Fibroblast of mammary gland (primary cell): ENCODE results near the gene PLPP7.
A peak's percentile ranks its signal among the peaks of the same experiment; 100 is the strongest.

Source experiments
- DNase-seq: peaks from one replicate; pipeline ENCODE4 v3.0.0-alpha.2; 2010; ENCODE audit warnings: low read depth
- H3K4me3 ChIP-seq: 2 replicates; pipeline ENCODE4 v1.5.1; 2011; ENCODE audit warnings: low read depth, mild to moderate bottlenecking, low read length, moderate library complexity; ENCODE audit not compliant: control insufficient read depth
- CTCF ChIP-seq: conservative IDR thresholded peaks from 2 replicates; pipeline ENCODE4 v1.5.1; 2011; ENCODE audit warnings: low read depth, low read length, inconsistent platforms; ENCODE audit not compliant: control insufficient read depth, insufficient read depth

PLPP7 gene

DNA sequence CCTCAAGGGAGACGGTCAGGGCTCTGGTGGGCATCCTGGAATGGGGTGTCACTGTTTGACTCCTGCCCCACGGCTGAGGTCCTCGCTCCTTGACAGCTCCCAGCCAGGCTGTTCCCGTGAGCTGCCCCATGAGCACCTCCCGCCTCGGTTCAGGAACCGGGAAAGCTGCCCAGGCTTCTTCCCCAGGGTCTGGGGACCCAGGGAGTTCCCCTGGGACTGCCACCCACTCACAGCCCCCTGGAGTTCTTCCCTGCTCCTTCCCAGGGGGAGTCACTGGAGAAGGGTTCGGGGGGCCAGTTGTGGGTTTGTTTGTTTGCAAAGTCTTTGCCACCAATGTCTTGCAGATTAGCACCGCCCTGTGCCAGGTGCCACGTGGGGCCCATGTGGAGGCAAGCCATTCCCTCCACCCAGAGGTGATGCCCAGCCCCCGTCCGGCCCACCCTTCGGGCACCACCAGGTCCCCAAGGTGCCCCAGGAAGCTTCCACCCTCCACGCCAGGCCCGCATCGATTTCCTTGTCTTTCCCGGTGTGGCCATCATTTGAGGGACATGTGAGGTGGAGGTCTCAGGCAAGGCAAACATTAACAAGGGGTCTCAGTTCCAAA lies 1.3 kb downstream of the PLPP7 start:
- no peak for TF ChIP-seq CTCF
- no peak for DNase-seq
- H3K4me3 ChIP-seq: peak overlapping the region; percentile 57

GRCh38 chr9:131291795-131292315 lies 2.3 kb downstream of the PLPP7 start:
- H3K4me3 ChIP-seq: no peak overlapping the region
- TF ChIP-seq CTCF: no peak
- no peak for DNase-seq

DNA sequence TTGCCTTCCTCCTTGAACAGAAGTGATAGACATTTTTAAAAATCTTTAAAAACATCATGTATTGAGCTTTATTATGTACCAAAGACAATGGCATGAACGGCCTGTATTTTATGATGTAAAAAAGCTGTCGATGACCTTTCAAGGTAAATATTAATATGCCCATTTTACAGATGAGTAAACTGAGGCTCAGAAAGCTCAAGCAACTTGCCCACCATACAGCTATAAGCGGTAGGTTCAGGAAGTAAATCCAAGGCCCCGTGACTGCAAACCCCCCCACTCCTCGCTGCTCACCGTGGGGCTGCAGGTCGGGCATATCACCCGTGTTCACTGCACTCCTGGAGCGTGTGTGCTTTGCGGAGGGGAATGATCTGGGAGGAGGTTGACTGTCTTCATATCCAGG lies 3.4 kb downstream of the PLPP7 start:
- DNase-seq: no peak
- H3K4me3 ChIP-seq: no peak overlapping the region
- no peak for TF ChIP-seq CTCF

DNA sequence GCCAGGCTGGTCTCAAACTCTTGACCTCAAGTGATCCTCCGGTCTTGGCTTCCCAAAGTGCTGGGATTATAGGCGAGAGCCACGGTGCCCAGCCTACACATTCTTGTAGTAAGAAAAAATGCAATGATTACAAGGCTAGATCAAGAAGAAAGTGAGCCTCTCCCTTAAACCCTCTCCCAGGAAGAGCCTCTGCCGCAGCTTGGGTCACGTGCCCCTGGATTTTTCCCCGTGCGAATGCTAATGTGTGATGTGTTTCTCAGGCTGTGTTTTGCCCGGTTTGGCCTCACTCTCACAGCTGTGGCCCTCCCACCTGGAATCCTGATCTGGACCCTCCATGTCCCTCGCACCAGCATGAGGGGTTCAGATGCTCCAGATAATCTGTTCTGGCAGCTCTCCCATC lies 6.9 kb downstream of the PLPP7 start:
- H3K4me3 ChIP-seq: no peak overlapping the region
- no peak for DNase-seq
- TF ChIP-seq CTCF: no peak

DNA sequence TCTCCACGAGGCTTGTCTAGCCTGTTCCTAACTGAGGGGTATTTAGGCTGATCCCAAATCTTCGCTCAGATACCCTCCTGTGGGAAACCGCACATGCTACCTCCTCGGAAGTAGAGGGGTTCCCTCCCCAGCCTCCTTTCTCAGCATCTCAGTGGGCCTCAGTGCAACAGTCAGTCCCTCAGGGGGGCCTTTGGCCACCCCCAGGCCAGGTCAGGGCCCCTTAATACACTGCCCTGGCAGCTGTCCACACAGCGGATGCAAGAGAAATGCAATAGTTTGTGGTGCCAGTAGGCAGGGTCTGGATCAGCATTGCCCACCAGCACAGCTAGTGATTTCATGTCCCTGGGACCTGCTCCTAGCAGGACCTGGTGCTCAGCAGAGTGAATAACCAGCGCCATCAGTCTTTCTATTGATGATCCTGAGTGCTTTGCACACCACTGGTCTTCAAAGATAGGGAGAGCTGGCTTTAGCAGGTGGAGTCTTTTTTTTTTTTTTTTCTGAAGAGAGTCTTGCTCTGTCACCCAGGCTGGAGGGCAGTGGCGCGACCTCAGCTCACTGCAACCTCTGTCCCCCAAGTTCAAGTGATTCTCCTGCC lies 7.5 kb downstream of the PLPP7 start:
- no peak for TF ChIP-seq CTCF
- DNase-seq: no peak
- no peak overlapping the region for H3K4me3 ChIP-seq

GRCh38 chr9:131297903-131298302 lies 8.4 kb downstream of the PLPP7 start:
- no peak for TF ChIP-seq CTCF
- no peak overlapping the region for H3K4me3 ChIP-seq
- no peak for DNase-seq
